Measurements from ENCODE around the gene CRACR2A.

DNA sequence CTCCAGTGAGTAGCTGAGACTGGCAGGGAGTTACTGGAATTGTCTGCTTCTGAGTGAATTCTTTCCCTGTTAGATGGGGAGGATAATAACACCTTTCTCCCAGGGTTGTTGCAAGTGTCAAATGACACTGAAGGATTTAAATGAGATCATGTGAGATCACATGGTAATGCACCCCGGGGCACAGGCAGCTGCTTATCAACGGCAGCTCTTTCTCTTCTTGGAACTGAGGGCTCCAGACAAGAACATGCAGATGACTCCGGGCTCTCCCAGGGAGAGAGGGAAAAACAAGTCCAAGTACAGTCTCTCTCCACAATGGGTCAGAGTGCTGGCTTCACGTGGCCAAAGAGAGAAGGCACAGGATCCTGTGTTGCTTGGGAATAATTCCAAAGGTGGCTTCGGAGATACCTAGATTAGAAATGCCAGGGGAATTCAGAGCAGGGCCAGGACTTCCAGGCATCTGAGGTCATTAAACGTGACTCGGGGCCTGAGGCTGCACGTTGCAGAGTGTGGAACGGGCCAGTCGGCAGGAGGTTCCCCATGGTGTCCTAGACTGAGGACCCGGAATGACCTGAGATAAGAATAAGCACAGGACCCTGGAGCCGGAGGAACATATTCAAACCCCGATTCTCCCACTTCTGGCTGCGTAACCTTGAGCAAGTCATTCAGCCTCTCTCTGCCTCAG is 152.7 kb downstream of the CRACR2A start:
- TF ChIP-seq, protein P1, sequence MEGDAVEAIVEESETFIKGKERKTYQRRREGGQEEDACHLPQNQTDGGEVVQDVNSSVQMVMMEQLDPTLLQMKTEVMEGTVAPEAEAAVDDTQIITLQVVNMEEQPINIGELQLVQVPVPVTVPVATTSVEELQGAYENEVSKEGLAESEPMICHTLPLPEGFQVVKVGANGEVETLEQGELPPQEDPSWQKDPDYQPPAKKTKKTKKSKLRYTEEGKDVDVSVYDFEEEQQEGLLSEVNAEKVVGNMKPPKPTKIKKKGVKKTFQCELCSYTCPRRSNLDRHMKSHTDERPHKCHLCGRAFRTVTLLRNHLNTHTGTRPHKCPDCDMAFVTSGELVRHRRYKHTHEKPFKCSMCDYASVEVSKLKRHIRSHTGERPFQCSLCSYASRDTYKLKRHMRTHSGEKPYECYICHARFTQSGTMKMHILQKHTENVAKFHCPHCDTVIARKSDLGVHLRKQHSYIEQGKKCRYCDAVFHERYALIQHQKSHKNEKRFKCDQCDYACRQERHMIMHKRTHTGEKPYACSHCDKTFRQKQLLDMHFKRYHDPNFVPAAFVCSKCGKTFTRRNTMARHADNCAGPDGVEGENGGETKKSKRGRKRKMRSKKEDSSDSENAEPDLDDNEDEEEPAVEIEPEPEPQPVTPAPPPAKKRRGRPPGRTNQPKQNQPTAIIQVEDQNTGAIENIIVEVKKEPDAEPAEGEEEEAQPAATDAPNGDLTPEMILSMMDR (IDR thresholded peaks at IDR 0.05; ENCODE audit: low read depth, low read length) = no peak
- no peak for TF ChIP-seq EZH2phosphoT487 (IDR thresholded peaks at IDR 0.05; ENCODE audit: low read depth)
